ENCODE measurements around the gene DNAJA4. TPM values are rescaled to one million over a fixed set of nuclear protein-coding genes. Genes with fewer than 3 reads are reported as not detected.
A peak's percentile ranks its signal among the peaks of the same experiment; 100 is the strongest.

Gene DNAJA4
- total and polyA plus RNA-seq, 2 of the 13 experiments (the other 11 are each of a cell fraction or from before 2014, with no cell fraction given): not detected

- TF ChIP-seq, protein P1, sequence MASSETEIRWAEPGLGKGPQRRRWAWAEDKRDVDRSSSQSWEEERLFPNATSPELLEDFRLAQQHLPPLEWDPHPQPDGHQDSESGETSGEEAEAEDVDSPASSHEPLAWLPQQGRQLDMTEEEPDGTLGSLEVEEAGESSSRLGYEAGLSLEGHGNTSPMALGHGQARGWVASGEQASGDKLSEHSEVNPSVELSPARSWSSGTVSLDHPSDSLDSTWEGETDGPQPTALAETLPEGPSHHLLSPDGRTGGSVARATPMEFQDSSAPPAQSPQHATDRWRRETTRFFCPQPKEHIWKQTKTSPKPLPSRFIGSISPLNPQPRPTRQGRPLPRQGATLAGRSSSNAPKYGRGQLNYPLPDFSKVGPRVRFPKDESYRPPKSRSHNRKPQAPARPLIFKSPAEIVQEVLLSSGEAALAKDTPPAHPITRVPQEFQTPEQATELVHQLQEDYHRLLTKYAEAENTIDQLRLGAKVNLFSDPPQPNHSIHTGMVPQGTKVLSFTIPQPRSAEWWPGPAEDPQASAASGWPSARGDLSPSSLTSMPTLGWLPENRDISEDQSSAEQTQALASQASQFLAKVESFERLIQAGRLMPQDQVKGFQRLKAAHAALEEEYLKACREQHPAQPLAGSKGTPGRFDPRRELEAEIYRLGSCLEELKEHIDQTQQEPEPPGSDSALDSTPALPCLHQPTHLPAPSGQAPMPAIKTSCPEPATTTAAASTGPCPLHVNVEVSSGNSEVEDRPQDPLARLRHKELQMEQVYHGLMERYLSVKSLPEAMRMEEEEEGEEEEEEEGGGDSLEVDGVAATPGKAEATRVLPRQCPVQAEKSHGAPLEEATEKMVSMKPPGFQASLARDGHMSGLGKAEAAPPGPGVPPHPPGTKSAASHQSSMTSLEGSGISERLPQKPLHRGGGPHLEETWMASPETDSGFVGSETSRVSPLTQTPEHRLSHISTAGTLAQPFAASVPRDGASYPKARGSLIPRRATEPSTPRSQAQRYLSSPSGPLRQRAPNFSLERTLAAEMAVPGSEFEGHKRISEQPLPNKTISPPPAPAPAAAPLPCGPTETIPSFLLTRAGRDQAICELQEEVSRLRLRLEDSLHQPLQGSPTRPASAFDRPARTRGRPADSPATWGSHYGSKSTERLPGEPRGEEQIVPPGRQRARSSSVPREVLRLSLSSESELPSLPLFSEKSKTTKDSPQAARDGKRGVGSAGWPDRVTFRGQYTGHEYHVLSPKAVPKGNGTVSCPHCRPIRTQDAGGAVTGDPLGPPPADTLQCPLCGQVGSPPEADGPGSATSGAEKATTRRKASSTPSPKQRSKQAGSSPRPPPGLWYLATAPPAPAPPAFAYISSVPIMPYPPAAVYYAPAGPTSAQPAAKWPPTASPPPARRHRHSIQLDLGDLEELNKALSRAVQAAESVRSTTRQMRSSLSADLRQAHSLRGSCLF (CRISPR knock-in tag; IDR thresholded peaks at IDR 0.05; ENCODE audit: borderline replicate concordance): no peak
- TF ChIP-seq SMC3 (IDR thresholded peaks at IDR 0.05; ENCODE audit: low read length) (peak; percentile 46), KLF16 (CRISPR knock-in tag; IDR thresholded peaks at IDR 0.05) (no peak), TMF1 (CRISPR knock-in tag; IDR thresholded peaks at IDR 0.05; ENCODE audit: low read depth) (no peak), MYPOP (CRISPR knock-in tag; IDR thresholded peaks at IDR 0.05) (no peak), MAZ (IDR thresholded peaks at IDR 0.05; ENCODE audit: borderline replicate concordance, low read depth, low read length) (no peak), MAZ (CRISPR knock-in tag; IDR thresholded peaks at IDR 0.05; ENCODE audit: low read depth) (no peak), CC2D1A (CRISPR knock-in tag; IDR thresholded peaks at IDR 0.05) (no peak), SIX1 (CRISPR knock-in tag; IDR thresholded peaks at IDR 0.05; ENCODE audit: borderline replicate concordance) (no peak), ZMYM4 (CRISPR knock-in tag; IDR thresholded peaks at IDR 0.05) (no peak), BHLHE40 (IDR thresholded peaks at IDR 0.05; ENCODE audit: low read length) (peak; percentile 14; the same call in 1 of the 2 replicates)
- TF ChIP-seq, protein P2, sequence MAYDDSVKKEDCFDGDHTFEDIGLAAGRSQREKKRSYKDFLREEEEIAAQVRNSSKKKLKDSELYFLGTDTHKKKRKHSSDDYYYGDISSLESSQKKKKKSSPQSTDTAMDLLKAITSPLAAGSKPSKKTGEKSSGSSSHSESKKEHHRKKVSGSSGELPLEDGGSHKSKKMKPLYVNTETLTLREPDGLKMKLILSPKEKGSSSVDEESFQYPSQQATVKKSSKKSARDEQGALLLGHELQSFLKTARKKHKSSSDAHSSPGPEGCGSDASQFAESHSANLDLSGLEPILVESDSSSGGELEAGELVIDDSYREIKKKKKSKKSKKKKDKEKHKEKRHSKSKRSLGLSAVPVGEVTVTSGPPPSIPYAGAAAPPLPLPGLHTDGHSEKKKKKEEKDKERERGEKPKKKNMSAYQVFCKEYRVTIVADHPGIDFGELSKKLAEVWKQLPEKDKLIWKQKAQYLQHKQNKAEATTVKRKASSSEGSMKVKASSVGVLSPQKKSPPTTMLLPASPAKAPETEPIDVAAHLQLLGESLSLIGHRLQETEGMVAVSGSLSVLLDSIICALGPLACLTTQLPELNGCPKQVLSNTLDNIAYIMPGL (CRISPR knock-in tag; IDR thresholded peaks at IDR 0.05; ENCODE audit: borderline replicate concordance in 1 of 2, low read depth in 1 of 2): 0 out of 4 replicates have a peak, but pooled peaks of 1 of the 2 experiments have one; percentile 52
These were observed 44.2 kb downstream of the DNAJA4 start (continued) for GRCh38 chr15:78308422-78309032.

Data from HepG2 (cell line).